K562 (cell line): Measurements from ENCODE around the gene FAM174C. TPM values are rescaled to one million over a fixed set of nuclear protein-coding genes. Genes with fewer than 3 reads are reported as not detected.

Experiments
- ASH1L ChIP-seq: fragments of 450-650 bp; IDR thresholded peaks from 2 replicates; pipeline ENCODE4 v1.6.1; 2018; ENCODE audit warnings: borderline replicate concordance, mild to moderate bottlenecking, low read depth; ENCODE audit not compliant: partially characterized antibody
- CBX1 ChIP-seq: sonication (generic); IDR thresholded peaks from 2 replicates; pipeline ENCODE4 v1.6.1; 2016; ENCODE audit warnings: antibody characterized with exemption, low read depth, mild to moderate bottlenecking
- ELF4 ChIP-seq: fragments of 450-650 bp; formaldehyde crosslinking; IDR thresholded peaks from 2 replicates; pipeline ENCODE4 v1.4.0; 2022; ENCODE audit warnings: missing genetic modification characterization
- ESRRA ChIP-seq: fragments of 450-650 bp; IDR thresholded peaks from 2 replicates; pipeline ENCODE4 v1.6.1; 2014; ENCODE audit warnings: low read depth, mild to moderate bottlenecking, moderate library complexity, borderline replicate concordance
- GABPA ChIP-seq: fragments of 200-800 bp; sonication (Bioruptor generic); conservative IDR thresholded peaks from 2 replicates; pipeline ENCODE4 v1.6.1; 2016; ENCODE audit warnings: low read depth, missing genetic modification characterization, missing compliant biosample characterization
- GTF2E2 ChIP-seq: fragments of 200-800 bp; sonication (Bioruptor generic); IDR thresholded peaks from 2 replicates; pipeline ENCODE4 v1.6.1; 2016; ENCODE audit warnings: missing genetic modification characterization, missing compliant biosample characterization
- HCFC1 ChIP-seq: IDR thresholded peaks from 2 replicates; pipeline ENCODE4 v1.6.1; 2012; ENCODE audit warnings: low read depth, low read length, improper control_type of control experiment
- KDM1A ChIP-seq, 2 experiments: fragments of 450-650 bp; IDR thresholded peaks; 2 replicates each; pipeline ENCODE4 v1.6.1; 2016; ENCODE audit warnings: mild to moderate bottlenecking in 2 of 2
- MEF2A ChIP-seq: IDR thresholded peaks from 2 replicates; pipeline ENCODE4 v1.6.1; 2011; ENCODE audit warnings: low read depth, mild to moderate bottlenecking, low read length, moderate library complexity; ENCODE audit not compliant: control insufficient read depth
- NCOA4 ChIP-seq: fragments of 450-650 bp; IDR thresholded peaks from 2 replicates; pipeline ENCODE4 v1.6.1; 2018; ENCODE audit warnings: mild to moderate bottlenecking; ENCODE audit not compliant: partially characterized antibody
- NCOA6 ChIP-seq: fragments of 450-650 bp; IDR thresholded peaks from 2 replicates; pipeline ENCODE4 v1.6.1; 2017; ENCODE audit warnings: mild to moderate bottlenecking
- NFIC ChIP-seq: fragments of 450-650 bp; IDR thresholded peaks from 2 replicates; pipeline ENCODE4 v1.6.1; 2017; ENCODE audit warnings: mild to moderate bottlenecking, inconsistent platforms
- NR1H2 ChIP-seq: sonication (generic); formaldehyde crosslinking; IDR thresholded peaks from 2 replicates; pipeline ENCODE4 v1.4.0; 2020; ENCODE audit warnings: mild to moderate bottlenecking, missing genetic modification reagents
- NR2C2 ChIP-seq, 2 experiments: fragments of 200-800 bp in 1 of 2; sonication (Bioruptor generic) in 1 of 2; sonication (generic) in 1 of 2; formaldehyde crosslinking in 1 of 2; IDR thresholded peaks; 2 replicates each; pipeline versions ENCODE4 v1.6.1 to v1.8.0; 2016 to 2022; ENCODE audit warnings: mild to moderate bottlenecking in 1 of 2, missing compliant biosample characterization in 1 of 2, missing genetic modification characterization in 1 of 2, missing genetic modification reagents in 1 of 2
- SRSF1 ChIP-seq: fragments of 200-400 bp; formaldehyde crosslinking; IDR thresholded peaks from 2 replicates; pipeline ENCODE4 v1.6.1; 2017; ENCODE audit warnings: mild to moderate bottlenecking, low read depth, low read length, moderate library complexity
- SRSF9 ChIP-seq: fragments of 200-400 bp; formaldehyde crosslinking; IDR thresholded peaks from 2 replicates; pipeline ENCODE4 v1.6.1; 2017; ENCODE audit warnings: low read depth, low read length, borderline replicate concordance
- TAF1 ChIP-seq: IDR thresholded peaks from 2 replicates; pipeline ENCODE4 v1.6.1; 2011; ENCODE audit warnings: mild to moderate bottlenecking, low read length, moderate library complexity; ENCODE audit not compliant: insufficient read depth, control insufficient read depth, severe bottlenecking; ENCODE audit errors: extremely low read depth
- ZNF764 ChIP-seq: fragments of 250-450 bp; sonication (Bioruptor Pico); IDR thresholded peaks from 2 replicates; pipeline ENCODE4 v1.4.0; 2020; ENCODE audit warnings: low read depth, mild to moderate bottlenecking, moderate library complexity
- polyA plus RNA-seq, 8 experiments: library from polyadenylated mRNA; depleted of rRNA in 4 of 8; stranded (reverse) in 5 of 8; unstranded in 3 of 8; fragments of >200 nt; fragmentation: Nextera tagmentation in 2 of 8; fragmentation: Illumina TruSeq in 1 of 8; extraction: Ambion mirVana in 2 of 8; extraction: Trizol in 1 of 8; gene quantifications; 2 replicates each; pipeline versions ENCODE4 v1.2.1 to v1.2.3, GENCODE V29; 2011 to 2014; ENCODE audit warnings: inconsistent platforms in 1 of 8, missing spikeins in 1 of 8
- total RNA-seq, 7 experiments: library from RNA; depleted of rRNA in 6 of 7; stranded (reverse); fragments of >200 nt in 6 of 7; fragmentation: Illumina TruSeq in 2 of 7; extraction: Trizol in 2 of 7; gene quantifications; 2 replicates each; pipeline versions ENCODE4 v1.2.1 to v1.2.3, GENCODE V29; 2011 to 2021; ENCODE audit warnings: low replicate concordance in 1 of 7
- TF ChIP-seq, protein P1 (sequence below), 3 experiments: IDR thresholded peaks in 2 of 3; conservative IDR thresholded peaks in 1 of 3; 2 replicates each; pipeline ENCODE4 v1.5.1; 2011 to 2012; ENCODE audit warnings: low read length in 3 of 3, mild to moderate bottlenecking in 3 of 3, control low read depth in 2 of 3, improper control_type of control experiment in 1 of 3, inconsistent platforms in 1 of 3, low read depth in 1 of 3, mixed read lengths in 1 of 3, moderate library complexity in 1 of 3; ENCODE audit not compliant: insufficient read depth in 2 of 3
- TF ChIP-seq, protein P2 (sequence below): fragments of 250-450 bp; sonication (Bioruptor Pico); IDR thresholded peaks from 2 replicates; pipeline ENCODE4 v1.9.0; 2021; ENCODE audit warnings: mild to moderate bottlenecking, inconsistent platforms
- TF ChIP-seq, protein P3 (sequence below): fragments of 450-650 bp; formaldehyde crosslinking; IDR thresholded peaks from 2 replicates; pipeline ENCODE4 v1.4.0; 2020; ENCODE audit warnings: mild to moderate bottlenecking, mixed read lengths

The FAM174C gene
- total and polyA plus RNA-seq, 9 of the 15 experiments (the other 6 are each of a cell fraction or from before 2014, with no cell fraction given) = 0.66 to 89.6 (median 20.3) TPM

DNA sequence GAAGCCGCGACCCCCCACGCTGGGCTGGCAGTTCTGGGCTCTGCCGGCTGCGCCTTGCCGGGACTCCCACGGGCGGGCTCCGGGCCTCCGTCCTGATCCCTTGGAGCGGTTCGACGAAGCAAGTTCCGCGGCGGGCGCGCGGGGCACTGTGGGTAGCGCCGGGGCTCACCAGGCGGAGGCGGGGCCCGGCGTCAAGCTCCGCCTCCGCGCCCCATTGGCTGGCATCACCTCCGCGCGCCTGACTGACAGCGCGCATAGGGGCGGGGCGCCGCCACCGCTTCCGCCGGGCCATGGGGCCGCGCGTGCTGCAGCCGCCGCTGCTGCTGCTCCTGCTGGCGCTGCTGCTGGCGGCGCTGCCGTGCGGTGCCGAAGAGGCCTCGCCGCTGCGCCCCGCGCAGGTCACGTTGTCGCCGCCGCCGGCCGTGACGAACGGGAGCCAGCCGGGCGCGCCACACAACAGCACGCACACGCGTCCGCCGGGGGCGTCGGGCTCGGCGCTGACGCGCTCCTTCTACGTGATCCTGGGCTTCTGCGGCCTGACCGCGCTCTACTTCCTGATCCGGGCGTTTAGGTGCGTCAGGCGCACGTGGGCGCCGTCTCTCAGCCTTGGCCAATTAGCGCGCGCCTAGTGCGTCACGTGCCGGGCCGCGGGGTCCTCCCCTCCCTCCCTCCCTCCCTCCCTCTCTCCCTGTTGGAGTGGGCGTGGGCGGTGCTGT is at the start of gene FAM174C (continued):
- TF ChIP-seq, protein P1, sequence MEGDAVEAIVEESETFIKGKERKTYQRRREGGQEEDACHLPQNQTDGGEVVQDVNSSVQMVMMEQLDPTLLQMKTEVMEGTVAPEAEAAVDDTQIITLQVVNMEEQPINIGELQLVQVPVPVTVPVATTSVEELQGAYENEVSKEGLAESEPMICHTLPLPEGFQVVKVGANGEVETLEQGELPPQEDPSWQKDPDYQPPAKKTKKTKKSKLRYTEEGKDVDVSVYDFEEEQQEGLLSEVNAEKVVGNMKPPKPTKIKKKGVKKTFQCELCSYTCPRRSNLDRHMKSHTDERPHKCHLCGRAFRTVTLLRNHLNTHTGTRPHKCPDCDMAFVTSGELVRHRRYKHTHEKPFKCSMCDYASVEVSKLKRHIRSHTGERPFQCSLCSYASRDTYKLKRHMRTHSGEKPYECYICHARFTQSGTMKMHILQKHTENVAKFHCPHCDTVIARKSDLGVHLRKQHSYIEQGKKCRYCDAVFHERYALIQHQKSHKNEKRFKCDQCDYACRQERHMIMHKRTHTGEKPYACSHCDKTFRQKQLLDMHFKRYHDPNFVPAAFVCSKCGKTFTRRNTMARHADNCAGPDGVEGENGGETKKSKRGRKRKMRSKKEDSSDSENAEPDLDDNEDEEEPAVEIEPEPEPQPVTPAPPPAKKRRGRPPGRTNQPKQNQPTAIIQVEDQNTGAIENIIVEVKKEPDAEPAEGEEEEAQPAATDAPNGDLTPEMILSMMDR (IDR thresholded peaks at IDR 0.05 in 2 of 3, conservative IDR thresholded peaks at IDR 0.05 in 1 of 3; ENCODE audit: insufficient read depth in 2 of 3, low read depth in 1 of 3, low read length in 3 of 3) = peak in 1 of 3 experiments; percentile 20; a peak in 1 of 6 replicates
- TF ChIP-seq ELF4 (CRISPR knock-in tag) (peak; percentile 49; the same call in 1 of the 2 replicates), TAF1 (peak; percentile 84), MEF2A (no peak), ASH1L (no peak), SRSF1 (0 out of 2 replicates have a peak, but pooled peaks have one; percentile 12), ZNF764 (CRISPR knock-in tag) (no peak), HCFC1 (peak; percentile 56), NFIC (no peak), GABPA (tag) (peak; percentile 91), GTF2E2 (no peak; the same call in 1 of the 2 replicates), KDM1A (IDR thresholded peaks at IDR 0.05) (no peak), NCOA6 (no peak), SRSF9 (no peak), CBX1 (0 out of 2 replicates have a peak, but pooled peaks have one; percentile 48), NCOA4 (no peak), ESRRA (peak; percentile 52; the same call in 1 of the 2 replicates), NR1H2 (no peak), NR2C2 (CRISPR knock-in tag; IDR thresholded peaks at IDR 0.05) (no peak; the same call in 1 of the 2 replicates), NR2C2 (tag; IDR thresholded peaks at IDR 0.05) (peak; percentile 79; the same call in 1 of the 2 replicates)
- TF ChIP-seq, protein P2, sequence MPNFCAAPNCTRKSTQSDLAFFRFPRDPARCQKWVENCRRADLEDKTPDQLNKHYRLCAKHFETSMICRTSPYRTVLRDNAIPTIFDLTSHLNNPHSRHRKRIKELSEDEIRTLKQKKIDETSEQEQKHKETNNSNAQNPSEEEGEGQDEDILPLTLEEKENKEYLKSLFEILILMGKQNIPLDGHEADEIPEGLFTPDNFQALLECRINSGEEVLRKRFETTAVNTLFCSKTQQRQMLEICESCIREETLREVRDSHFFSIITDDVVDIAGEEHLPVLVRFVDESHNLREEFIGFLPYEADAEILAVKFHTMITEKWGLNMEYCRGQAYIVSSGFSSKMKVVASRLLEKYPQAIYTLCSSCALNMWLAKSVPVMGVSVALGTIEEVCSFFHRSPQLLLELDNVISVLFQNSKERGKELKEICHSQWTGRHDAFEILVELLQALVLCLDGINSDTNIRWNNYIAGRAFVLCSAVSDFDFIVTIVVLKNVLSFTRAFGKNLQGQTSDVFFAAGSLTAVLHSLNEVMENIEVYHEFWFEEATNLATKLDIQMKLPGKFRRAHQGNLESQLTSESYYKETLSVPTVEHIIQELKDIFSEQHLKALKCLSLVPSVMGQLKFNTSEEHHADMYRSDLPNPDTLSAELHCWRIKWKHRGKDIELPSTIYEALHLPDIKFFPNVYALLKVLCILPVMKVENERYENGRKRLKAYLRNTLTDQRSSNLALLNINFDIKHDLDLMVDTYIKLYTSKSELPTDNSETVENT = peak; percentile 88
- TF ChIP-seq, protein P3, sequence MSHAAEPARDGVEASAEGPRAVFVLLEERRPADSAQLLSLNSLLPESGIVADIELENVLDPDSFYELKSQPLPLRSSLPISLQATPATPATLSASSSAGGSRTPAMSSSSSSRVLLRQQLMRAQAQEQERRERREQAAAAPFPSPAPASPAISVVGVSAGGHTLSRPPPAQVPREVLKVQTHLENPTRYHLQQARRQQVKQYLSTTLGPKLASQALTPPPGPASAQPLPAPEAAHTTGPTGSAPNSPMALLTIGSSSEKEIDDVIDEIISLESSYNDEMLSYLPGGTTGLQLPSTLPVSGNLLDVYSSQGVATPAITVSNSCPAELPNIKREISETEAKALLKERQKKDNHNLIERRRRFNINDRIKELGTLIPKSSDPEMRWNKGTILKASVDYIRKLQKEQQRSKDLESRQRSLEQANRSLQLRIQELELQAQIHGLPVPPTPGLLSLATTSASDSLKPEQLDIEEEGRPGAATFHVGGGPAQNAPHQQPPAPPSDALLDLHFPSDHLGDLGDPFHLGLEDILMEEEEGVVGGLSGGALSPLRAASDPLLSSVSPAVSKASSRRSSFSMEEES (CRISPR knock-in tag) = peak; percentile 90
